SK-N-MC (cell line): Measurements from ENCODE around the gene SMARCA1.

Source experiments
- EZH2 ChIP-seq: fragments of 200-600 bp; sonication (generic); IDR thresholded peaks from one replicate; pipeline ENCODE4 v1.6.1; 2017; ENCODE audit warnings: antibody characterized with exemption
- FOXP2 ChIP-seq: optimal IDR thresholded peaks from 2 replicates; pipeline ENCODE3; 2011; ENCODE audit warnings: mild to moderate bottlenecking, moderate library complexity; ENCODE audit not compliant: insufficient read depth; ENCODE audit errors: extremely low read length, control extremely low read depth
- POLR2AphosphoS5 ChIP-seq: IDR thresholded peaks from 2 replicates; pipeline ENCODE4 v1.6.1; 2012; ENCODE audit warnings: mild to moderate bottlenecking, low read depth, low read length, borderline replicate concordance

DNA sequence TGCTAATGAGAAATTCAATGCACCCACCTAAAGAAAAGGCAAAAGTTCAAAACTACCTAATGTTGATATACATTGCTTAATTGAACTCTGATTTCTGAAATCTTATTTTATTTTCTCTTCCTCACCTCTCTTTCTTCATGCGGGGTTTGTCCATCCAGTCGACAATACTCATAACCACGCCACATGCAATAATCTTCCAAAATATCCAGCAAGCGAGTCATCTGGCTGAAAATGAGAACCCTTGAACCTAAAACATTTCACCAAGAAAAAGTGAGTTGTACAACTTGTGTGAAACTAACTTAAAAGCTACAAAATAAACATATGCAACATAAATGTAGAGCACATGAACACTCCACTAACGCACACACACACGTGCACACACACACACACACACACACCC is 26.7 kb downstream of the SMARCA1 start:
- no peak for TF ChIP-seq EZH2
- no peak for TF ChIP-seq POLR2AphosphoS5
- no peak for TF ChIP-seq FOXP2
